ENCODE results near the gene NIF3L1.

The NIF3L1 gene

GRCh38 chr2:200888704-200889625, at the start of gene NIF3L1, which contains the start of gene PPIL3:
TSS of gene NIF3L1 (plus strand) at chr2:200889371. CDS start at chr2:200891944, 2,573 bp downstream.
TSS of gene PPIL3 (minus strand) at chr2:200889077. CDS start at chr2:200887615, 1,462 bp downstream.
- peak; percentile 97 to 99 for DNase-seq

- no peak for DNase-seq
Observed at GRCh38 chr2:200839513-200839912, 49.7 kb upstream of the NIF3L1 start.

- no peak for DNase-seq
Observed at GRCh38 chr2:200843993-200844948, 44.9 kb upstream of the NIF3L1 start.

GRCh38 chr2:200845194-200845593, 44.0 kb upstream of the NIF3L1 start:
- no peak for DNase-seq

- DNase-seq: no peak
Observed at GRCh38 chr2:200845669-200846325, 43.4 kb upstream of the NIF3L1 start.

- DNase-seq: peak; percentile 46 to 85
Observed at GRCh38 chr2:200847269-200847668, 41.9 kb upstream of the NIF3L1 start.

- no peak for DNase-seq
Observed at GRCh38 chr2:200847939-200848338, 41.2 kb upstream of the NIF3L1 start.

- DNase-seq: no peak
Observed at GRCh38 chr2:200850512-200851256, 38.5 kb upstream of the NIF3L1 start.

- DNase-seq: no peak
Observed at GRCh38 chr2:200851398-200852248, 37.5 kb upstream of the NIF3L1 start.

- no peak for DNase-seq
Observed at GRCh38 chr2:200852605-200853004, 36.6 kb upstream of the NIF3L1 start.

- no peak for DNase-seq
Observed at GRCh38 chr2:200856806-200857205, 32.4 kb upstream of the NIF3L1 start.

GRCh38 chr2:200860092-200860795, 28.9 kb upstream of the NIF3L1 start:
- peak in 1 of 2 donors; percentile 50 for DNase-seq

GRCh38 chr2:200861617-200862155, 27.5 kb upstream of the NIF3L1 start:
- no peak for DNase-seq

- DNase-seq: peak; percentile 61 to 68
Observed at GRCh38 chr2:200862532-200863000, 26.6 kb upstream of the NIF3L1 start.

GRCh38 chr2:200863782-200864175, 25.4 kb upstream of the NIF3L1 start:
- DNase-seq: peak in 1 of 2 donors; percentile 84

- DNase-seq: peak; percentile 97 to 98
Observed at GRCh38 chr2:200864176-200865034, 24.8 kb upstream of the NIF3L1 start, which contains the start of gene CLK1. TSS of gene CLK1 (minus strand) at chr2:200864658. CDS start at chr2:200861862, 2,796 bp downstream.

- DNase-seq: no peak
Observed at GRCh38 chr2:200869014-200869413, 20.2 kb upstream of the NIF3L1 start.

GRCh38 chr2:200871151-200871550, 18.0 kb upstream of the NIF3L1 start:
- no peak for DNase-seq

GRCh38 chr2:200873560-200873959, 15.6 kb upstream of the NIF3L1 start:
- DNase-seq: peak in 1 of 2 donors; percentile 73

Data from inflammatory macrophage treated with lipopolysaccharide for 1 hour (primary cell).